ENCODE results near the gene NHSL2. TPM values are rescaled to one million over a fixed set of nuclear protein-coding genes. Genes with fewer than 3 reads are reported as not detected.

The NHSL2 gene
- total RNA-seq, 4 donors from 2014 or later = 1.5 to 2.7 (median 2.1) TPM

GRCh38 chrX:71997320-71997719 lies 86.7 kb downstream of the NHSL2 start:
- ATAC-seq = no peak

DNA sequence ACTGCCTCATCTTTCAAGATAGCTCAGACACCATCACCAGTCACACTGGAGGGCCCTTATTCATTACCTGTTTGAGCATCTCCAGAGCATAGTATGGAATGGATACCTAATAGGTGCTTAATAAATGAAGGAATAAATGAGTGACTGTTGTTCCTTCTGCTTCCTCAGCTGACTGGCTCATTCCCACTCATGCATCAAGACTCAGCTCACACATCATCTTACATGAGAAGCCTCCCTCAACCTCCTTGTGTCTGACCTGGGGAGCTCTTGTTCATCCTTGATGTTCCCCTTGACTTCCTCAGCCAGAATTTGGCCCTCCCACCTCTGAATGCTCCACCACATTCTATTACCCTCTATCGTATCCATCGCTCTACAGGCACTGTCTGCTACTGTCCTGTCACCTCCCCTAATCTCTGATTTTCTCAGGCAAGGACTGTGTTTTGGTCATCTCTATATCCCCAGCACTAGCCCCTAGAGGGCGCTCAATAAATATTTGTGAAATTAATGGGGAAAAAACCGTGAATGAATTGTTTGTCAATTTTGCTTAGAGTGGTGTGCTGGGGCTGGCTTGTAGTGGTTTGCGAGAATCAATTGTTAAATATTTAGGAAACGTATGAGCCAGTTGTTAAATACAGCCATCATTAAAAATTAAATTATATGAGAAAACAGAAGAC lies 88.3 kb downstream of the NHSL2 start:
- intact Hi-C loops (cut with DNase I; ENCODE audit: low total_unique reads) = loop anchor here (1.0 kb wide), 1 partner anchor 127 kb away; no protein-coding TSS in a partner anchor
- TF ChIP-seq, protein P1, sequence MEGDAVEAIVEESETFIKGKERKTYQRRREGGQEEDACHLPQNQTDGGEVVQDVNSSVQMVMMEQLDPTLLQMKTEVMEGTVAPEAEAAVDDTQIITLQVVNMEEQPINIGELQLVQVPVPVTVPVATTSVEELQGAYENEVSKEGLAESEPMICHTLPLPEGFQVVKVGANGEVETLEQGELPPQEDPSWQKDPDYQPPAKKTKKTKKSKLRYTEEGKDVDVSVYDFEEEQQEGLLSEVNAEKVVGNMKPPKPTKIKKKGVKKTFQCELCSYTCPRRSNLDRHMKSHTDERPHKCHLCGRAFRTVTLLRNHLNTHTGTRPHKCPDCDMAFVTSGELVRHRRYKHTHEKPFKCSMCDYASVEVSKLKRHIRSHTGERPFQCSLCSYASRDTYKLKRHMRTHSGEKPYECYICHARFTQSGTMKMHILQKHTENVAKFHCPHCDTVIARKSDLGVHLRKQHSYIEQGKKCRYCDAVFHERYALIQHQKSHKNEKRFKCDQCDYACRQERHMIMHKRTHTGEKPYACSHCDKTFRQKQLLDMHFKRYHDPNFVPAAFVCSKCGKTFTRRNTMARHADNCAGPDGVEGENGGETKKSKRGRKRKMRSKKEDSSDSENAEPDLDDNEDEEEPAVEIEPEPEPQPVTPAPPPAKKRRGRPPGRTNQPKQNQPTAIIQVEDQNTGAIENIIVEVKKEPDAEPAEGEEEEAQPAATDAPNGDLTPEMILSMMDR (IDR thresholded peaks at IDR 0.05 in 4 of 5, conservative IDR thresholded peaks at IDR 0.05 in 1 of 5) = peak in 4 of 5 experiments; percentile 11 to 61 (median 48)
- no peak for TF ChIP-seq POLR2A (IDR thresholded peaks at IDR 0.05)
- no peaks in the 10 kb centered on the region for H3K9me3 ChIP-seq
- no peaks in the 10 kb centered on the region for H3K36me3 ChIP-seq
- in situ Hi-C loops (cut with MboI; ENCODE audit: low sequenced_read_pairs in 4 of 4) = no loop called here
- no peak overlapping the region for H3K27ac ChIP-seq
- no peak overlapping the region for H3K4me3 ChIP-seq
- H3K4me1 ChIP-seq = no peaks in the 10 kb centered on the region
- DNase-seq = no peak
- H3K27me3 ChIP-seq = no peaks in the 10 kb centered on the region
- peak; percentile 30 to 36 for ATAC-seq

More at GRCh38 chrX:71997320-71997719, 86.7 kb downstream of the NHSL2 start:
- Histone ChIP-seq H3K4me1 (no peaks in the 10 kb centered on the region), H3K27me3 (no peaks in the 10 kb centered on the region), H3K9me3 (no peaks in the 10 kb centered on the region), H3K4me3 (no peak overlapping the region), H3K36me3 (no peaks in the 10 kb centered on the region), H3K27ac (no peak overlapping the region)
- intact Hi-C loops (cut with DNase I; ENCODE audit: low total_unique reads) (no loop called here), in situ Hi-C loops (cut with MboI; ENCODE audit: low sequenced_read_pairs in 4 of 4) (no loop called here)
- no peak for DNase-seq
- TF ChIP-seq, protein P1 (IDR thresholded peaks at IDR 0.05 in 4 of 5, conservative IDR thresholded peaks at IDR 0.05 in 1 of 5) = no peak
- TF ChIP-seq POLR2A (IDR thresholded peaks at IDR 0.05) = no peak

DNA sequence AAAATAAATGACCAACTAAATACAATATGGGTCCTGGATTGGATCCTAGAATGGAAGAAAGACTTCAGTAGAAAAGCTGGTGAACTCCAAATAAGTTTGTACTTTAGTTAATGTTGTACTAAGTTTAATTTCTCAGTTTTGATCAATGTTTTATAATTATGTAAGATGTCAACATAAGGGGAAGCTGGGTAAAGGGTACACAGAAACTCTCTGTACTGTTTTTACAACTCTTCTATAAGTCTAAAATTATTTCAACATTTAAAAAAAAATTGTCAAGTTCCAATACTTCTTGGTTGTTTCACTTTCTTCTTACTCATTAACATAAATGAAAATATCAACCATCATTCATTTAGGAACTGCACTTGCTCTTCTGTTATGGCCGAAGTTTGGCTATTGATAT lies 88.9 kb downstream of the NHSL2 start:
- DNase-seq (no peak), ATAC-seq (no peak)
- no peak overlapping the region for H3K4me3 ChIP-seq
- no peaks in the 10 kb centered on the region for H3K9me3 ChIP-seq
- TF ChIP-seq POLR2A (IDR thresholded peaks at IDR 0.05) = no peak
- TF ChIP-seq, protein P1 (IDR thresholded peaks at IDR 0.05 in 4 of 5, conservative IDR thresholded peaks at IDR 0.05 in 1 of 5) = no peak
- no peaks in the 10 kb centered on the region for H3K4me1 ChIP-seq
- H3K36me3 ChIP-seq = no peaks in the 10 kb centered on the region
- in situ Hi-C loops (cut with MboI; ENCODE audit: low sequenced_read_pairs in 4 of 4) (no loop called here), intact Hi-C loops (cut with DNase I; ENCODE audit: low total_unique reads) (loop anchor here (1.0 kb wide), 1 partner anchor 127 kb away; no protein-coding TSS in a partner anchor)
- H3K27me3 ChIP-seq = no peaks in the 10 kb centered on the region
- H3K27ac ChIP-seq = no peak overlapping the region

DNA sequence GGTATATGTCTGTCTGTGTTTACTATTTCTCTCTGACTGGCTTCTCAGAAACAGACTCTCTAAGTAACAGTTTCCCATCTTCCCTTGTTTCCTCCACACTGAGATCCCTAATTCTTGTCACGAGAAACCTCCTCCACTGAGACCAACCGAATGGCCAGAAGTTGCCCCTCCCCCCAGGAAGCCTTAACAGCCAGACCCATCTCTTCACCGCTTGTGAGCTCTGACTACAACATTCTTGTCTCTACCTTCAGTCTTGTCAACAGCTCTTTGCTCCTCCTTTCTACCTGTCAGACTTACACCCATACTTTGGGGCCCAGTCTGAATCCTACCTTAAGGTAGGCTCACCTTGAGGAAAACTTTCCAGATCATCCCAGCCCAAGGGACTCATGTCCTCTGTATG lies 90.8 kb downstream of the NHSL2 start:
- in situ Hi-C loops (cut with MboI; ENCODE audit: low sequenced_read_pairs in 4 of 4) = loop anchor here in 2 of 4 donors (10.0 to 25.0 kb wide), 2 partner anchors 123 to 536 kb away; no protein-coding TSS in a partner anchor
- intact Hi-C loops (cut with DNase I; ENCODE audit: low total_unique reads) = no loop called here
- no peak overlapping the region for H3K27ac ChIP-seq

More for the DNA sequence above, 90.8 kb downstream of the NHSL2 start:
- H3K4me1 ChIP-seq = no peaks in the 10 kb centered on the region
- no peak for ATAC-seq
- H3K27me3 ChIP-seq = no peaks in the 10 kb centered on the region
- no peaks in the 10 kb centered on the region for H3K9me3 ChIP-seq
- H3K36me3 ChIP-seq = no peaks in the 10 kb centered on the region
- DNase-seq = no peak
- no peak for TF ChIP-seq POLR2A (IDR thresholded peaks at IDR 0.05)
- TF ChIP-seq, protein P1 (IDR thresholded peaks at IDR 0.05 in 4 of 5, conservative IDR thresholded peaks at IDR 0.05 in 1 of 5) = no peak
- no peak overlapping the region for H3K4me3 ChIP-seq
